SK-N-SH (cell line): ENCODE data around the gene LRRC58. TPM values are rescaled to one million over a fixed set of nuclear protein-coding genes. Genes with fewer than 3 reads are reported as not detected.

Experiments used
- CTCF ChIA-PET: fragments of 300-600, 350-600 bp; formaldehyde crosslinking; extraction: SDS; loops from one replicate; lab custom pipeline; 2021; lab: Yijun Ruan, JAX
- POLR2A ChIA-PET: fragments of 350-600 bp; sonication (Branson Sonifier 250); formaldehyde crosslinking; extraction: SDS; loops from one replicate; lab custom pipeline; 2020; ENCODE audit warnings: antibody characterized with exemption, inconsistent platforms; lab: Yijun Ruan, JAX
- DNase-seq: peaks from one replicate; pipeline ENCODE4 v3.0.0; 2012
- H2AFZ ChIP-seq: fragments of 200-600 bp; sonication (generic); 2 replicates; pipeline ENCODE4 v1.8.1; 2016; ENCODE audit warnings: antibody characterized with exemption, mild to moderate bottlenecking, low read depth
- H3F3A ChIP-seq: fragments of 200-600 bp; sonication (generic); replicated peaks from 2 replicates; pipeline ENCODE3; 2016; ENCODE audit warnings: antibody characterized with exemption, mild to moderate bottlenecking; ENCODE audit not compliant: insufficient read depth
- H3K27ac ChIP-seq, 2 experiments: fragments of 200-500 bp in 1 of 2; fragments of 200-600 bp in 1 of 2; sonication (Bioruptor generic) in 1 of 2; sonication (generic), shearing (Covaris generic) in 1 of 2; 2 replicates each; pipeline versions ENCODE4 v1.5.1 to v1.6.1; 2014 to 2016; ENCODE audit warnings: low read depth in 2 of 2, inconsistent platforms in 1 of 2, low read length in 1 of 2, mild to moderate bottlenecking in 1 of 2, mixed read lengths in 1 of 2
- H3K27me3 ChIP-seq: fragments of 200-600 bp; sonication (generic), shearing (Covaris generic); 2 replicates; pipeline ENCODE4 v1.6.1; 2016; ENCODE audit warnings: mixed run types; ENCODE audit not compliant: insufficient read depth
- H3K36me3 ChIP-seq, 2 experiments: fragments of 200-500 bp in 1 of 2; fragments of 200-600 bp in 1 of 2; sonication (Bioruptor generic) in 1 of 2; sonication (generic) in 1 of 2; replicated peaks in 1 of 2; 2 replicates each; pipeline versions ENCODE3 to v1.5.1; 2014 to 2016; ENCODE audit warnings: low read length in 1 of 2, mild to moderate bottlenecking in 1 of 2; ENCODE audit not compliant: insufficient read depth in 2 of 2, control insufficient read depth in 1 of 2
- H3K4me1 ChIP-seq, 2 experiments: fragments of 200-500 bp in 1 of 2; fragments of 200-600 bp in 1 of 2; sonication (Bioruptor generic) in 1 of 2; sonication (generic), shearing (Covaris generic) in 1 of 2; 2 replicates each; pipeline versions ENCODE4 v1.5.1 to v1.6.1; 2014 to 2016; ENCODE audit warnings: low read depth in 1 of 2, low read length in 1 of 2, mixed run types in 1 of 2; ENCODE audit not compliant: insufficient read depth in 2 of 2, control insufficient read depth in 1 of 2
- H3K4me2 ChIP-seq: fragments of 200-600 bp; sonication (generic), shearing (Covaris generic); 2 replicates; pipeline ENCODE4 v1.6.1; 2017; ENCODE audit warnings: mixed run types
- H3K4me3 ChIP-seq, 2 experiments: fragments of 200-500 bp in 1 of 2; fragments of 200-600 bp in 1 of 2; sonication (Bioruptor generic) in 1 of 2; sonication (generic), shearing (Covaris generic) in 1 of 2; 2 replicates each; pipeline versions ENCODE4 v1.5.1 to v1.8.1; 2014 to 2016; ENCODE audit warnings: low read depth in 2 of 2, inconsistent platforms in 1 of 2, low read length in 1 of 2, mild to moderate bottlenecking in 1 of 2, mixed read lengths in 1 of 2, moderate library complexity in 1 of 2
- H3K79me2 ChIP-seq: fragments of 200-600 bp; sonication (generic); 2 replicates; pipeline ENCODE4 v1.8.1; 2017; ENCODE audit warnings: mild to moderate bottlenecking; ENCODE audit not compliant: insufficient read depth
- H3K9ac ChIP-seq: fragments of 200-600 bp; sonication (generic); 2 replicates; pipeline ENCODE4 v1.6.1; 2017; ENCODE audit warnings: mixed run types
- H3K9me2 ChIP-seq: fragments of 200-600 bp; sonication (generic); 2 replicates; pipeline ENCODE4 v1.6.1; 2017; ENCODE audit warnings: mixed run types
- H3K9me3 ChIP-seq: fragments of 200-600 bp; sonication (generic); 2 replicates; pipeline ENCODE4 v1.6.1; 2017; ENCODE audit warnings: mixed run types, mild to moderate bottlenecking, moderate library complexity
- H4K20me1 ChIP-seq: fragments of 200-600 bp; sonication (generic); 2 replicates; pipeline ENCODE4 v1.6.1; 2017; ENCODE audit warnings: mild to moderate bottlenecking, mixed run types; ENCODE audit not compliant: insufficient read depth
- CHD2 ChIP-seq: fragments of 150-350 bp; IDR thresholded peaks from 2 replicates; pipeline ENCODE4 v1.6.1; 2018; ENCODE audit warnings: low read length; ENCODE audit not compliant: partially characterized antibody
- EP300 ChIP-seq, 2 experiments: IDR thresholded peaks; 2 replicates each; pipeline versions ENCODE4 v1.4.0 to v1.6.1; 2012; ENCODE audit warnings: borderline replicate concordance in 1 of 2, low read depth in 1 of 2, low read length in 1 of 2
- FOSL2 ChIP-seq: IDR thresholded peaks from 2 replicates; pipeline ENCODE4 v1.4.0; 2012; ENCODE audit warnings: low read depth, mild to moderate bottlenecking, moderate library complexity, borderline replicate concordance
- GABPA ChIP-seq: IDR thresholded peaks from 2 replicates; pipeline ENCODE4 v1.4.0; 2012; ENCODE audit warnings: low read depth, mild to moderate bottlenecking
- MEF2A ChIP-seq: IDR thresholded peaks from 2 replicates; pipeline ENCODE4 v1.4.0; 2012; ENCODE audit warnings: low read depth, borderline replicate concordance
- MXI1 ChIP-seq: IDR thresholded peaks from 2 replicates; pipeline ENCODE4 v1.6.1; 2012; ENCODE audit warnings: mild to moderate bottlenecking, low read depth, low read length, improper control_type of control experiment
- NRF1 ChIP-seq: IDR thresholded peaks from 2 replicates; pipeline ENCODE4 v1.6.1; 2012; ENCODE audit warnings: low read depth, mild to moderate bottlenecking, low read length
- POLR2AphosphoS5 ChIP-seq: IDR thresholded peaks from 2 replicates; pipeline ENCODE4 v1.6.1; 2012; ENCODE audit warnings: low read depth, low read length
- RFX5 ChIP-seq: IDR thresholded peaks from 2 replicates; pipeline ENCODE4 v1.6.1; 2012; ENCODE audit warnings: mild to moderate bottlenecking, improper control_type of control experiment, low read length
- TCF12 ChIP-seq: IDR thresholded peaks from 2 replicates; pipeline ENCODE4 v1.4.0; 2012
- TEAD4 ChIP-seq: IDR thresholded peaks from 2 replicates; pipeline ENCODE4 v1.4.0; 2012; ENCODE audit warnings: mild to moderate bottlenecking, borderline replicate concordance; ENCODE audit not compliant: insufficient read depth
- YY1 ChIP-seq: IDR thresholded peaks from 2 replicates; pipeline ENCODE4 v1.4.0; 2012; ENCODE audit warnings: low read depth, mild to moderate bottlenecking
- whole genome bisulfite sequencing: methylation state at CpG from one replicate; pipeline ENCODE4 v1.1.6; 2017; ENCODE audit warnings: low lambda C conversion rate; 5-methylcytosine and 5-hydroxymethylcytosine counted together
- polyA plus RNA-seq, 3 experiments: library from polyadenylated mRNA; depleted of rRNA; stranded (reverse); fragments of >200 nt; gene quantifications; 2 replicates each; pipeline ENCODE4 v1.2.3, GENCODE V29; 2012
- TF ChIP-seq, protein P1 (sequence below): fragments of 150-350 bp; IDR thresholded peaks from 2 replicates; pipeline ENCODE4 v1.6.1; 2016; ENCODE audit warnings: mild to moderate bottlenecking, low read depth, low read length
- TF ChIP-seq, protein P2 (sequence below): IDR thresholded peaks from 2 replicates; pipeline ENCODE4 v1.4.0; 2012; ENCODE audit warnings: low read depth
- TF ChIP-seq, protein P3 (sequence below): fragments of 200-600 bp; sonication (generic); IDR thresholded peaks from 2 replicates; pipeline ENCODE4 v1.6.1; 2017; ENCODE audit warnings: antibody characterized with exemption, mild to moderate bottlenecking, moderate library complexity

LRRC58 gene
- polyA plus RNA-seq, 1 of the 3 experiments (the other 2 are of a cell fraction) = 5.8 TPM

DNA sequence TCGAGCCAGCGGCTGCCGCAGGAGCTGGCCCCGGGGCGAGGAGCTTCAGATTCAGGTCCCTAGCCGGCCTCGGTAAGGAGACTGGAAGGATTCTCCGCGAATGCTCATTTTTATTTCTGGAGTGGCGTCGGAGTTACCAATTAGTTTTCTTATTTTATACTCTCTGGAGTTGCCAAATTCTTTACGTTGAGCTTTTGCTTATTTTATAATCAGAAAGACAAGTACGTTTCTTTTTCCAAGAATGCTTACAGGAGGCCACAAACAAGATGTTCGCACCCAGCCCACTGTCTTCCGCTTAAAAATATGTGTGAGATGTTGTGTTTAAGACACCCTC is 63.7 kb downstream of the LRRC58 start:
- no peaks in the 10 kb centered on the region for H3K9me3 ChIP-seq
- no peaks in the 10 kb centered on the region for H3K79me2 ChIP-seq
- WGBS = 77% methylated on average over 12 of the region's 15 CpGs
- H2AFZ ChIP-seq = peak overlapping the region; percentile 78; the same call in 1 of the 2 replicates
- peak overlapping the region; percentile 47 to 56; a peak in 3 of 4 replicates for H3K4me3 ChIP-seq
- H3K27ac ChIP-seq = no peak overlapping the region
- DNase-seq = no peak
- no peaks in the 10 kb centered on the region for H3K9me2 ChIP-seq
- no peaks in the 10 kb centered on the region for H3F3A ChIP-seq
- peak overlapping the region; percentile 70 for H3K4me2 ChIP-seq
- no peak overlapping the region for H3K9ac ChIP-seq
- H3K36me3 ChIP-seq = no peaks in the 10 kb centered on the region
- peaks cover 0 to 8% of the 10 kb centered on the region in 2 experiments; a peak in 1 of 4 replicates for H3K4me1 ChIP-seq
- ChIA-PET CTCF (interaction anchor here (0.7 to 1.4 kb wide), 4 partner anchors 14 to 394 kb away, joined by 3 read pairs; no protein-coding TSS in a partner anchor), POLR2A (no interaction called here)
- no peaks in the 10 kb centered on the region for H3K27me3 ChIP-seq
- TF ChIP-seq TEAD4 (no peak), NRF1 (no peak), EP300 (IDR thresholded peaks at IDR 0.05; ENCODE audit: borderline replicate concordance in 1 of 2, low read depth in 1 of 2, low read length in 1 of 2) (no peak), MXI1 (no peak), POLR2AphosphoS5 (no peak), YY1 (no peak), RFX5 (no peak), FOSL2 (no peak), TCF12 (no peak), GABPA (no peak), CHD2 (no peak), MEF2A (no peak)
- TF ChIP-seq, protein P1, sequence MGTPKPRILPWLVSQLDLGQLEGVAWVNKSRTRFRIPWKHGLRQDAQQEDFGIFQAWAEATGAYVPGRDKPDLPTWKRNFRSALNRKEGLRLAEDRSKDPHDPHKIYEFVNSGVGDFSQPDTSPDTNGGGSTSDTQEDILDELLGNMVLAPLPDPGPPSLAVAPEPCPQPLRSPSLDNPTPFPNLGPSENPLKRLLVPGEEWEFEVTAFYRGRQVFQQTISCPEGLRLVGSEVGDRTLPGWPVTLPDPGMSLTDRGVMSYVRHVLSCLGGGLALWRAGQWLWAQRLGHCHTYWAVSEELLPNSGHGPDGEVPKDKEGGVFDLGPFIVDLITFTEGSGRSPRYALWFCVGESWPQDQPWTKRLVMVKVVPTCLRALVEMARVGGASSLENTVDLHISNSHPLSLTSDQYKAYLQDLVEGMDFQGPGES = no peak
- TF ChIP-seq, protein P2, sequence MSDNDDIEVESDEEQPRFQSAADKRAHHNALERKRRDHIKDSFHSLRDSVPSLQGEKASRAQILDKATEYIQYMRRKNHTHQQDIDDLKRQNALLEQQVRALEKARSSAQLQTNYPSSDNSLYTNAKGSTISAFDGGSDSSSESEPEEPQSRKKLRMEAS = no peak
- TF ChIP-seq, protein P3, sequence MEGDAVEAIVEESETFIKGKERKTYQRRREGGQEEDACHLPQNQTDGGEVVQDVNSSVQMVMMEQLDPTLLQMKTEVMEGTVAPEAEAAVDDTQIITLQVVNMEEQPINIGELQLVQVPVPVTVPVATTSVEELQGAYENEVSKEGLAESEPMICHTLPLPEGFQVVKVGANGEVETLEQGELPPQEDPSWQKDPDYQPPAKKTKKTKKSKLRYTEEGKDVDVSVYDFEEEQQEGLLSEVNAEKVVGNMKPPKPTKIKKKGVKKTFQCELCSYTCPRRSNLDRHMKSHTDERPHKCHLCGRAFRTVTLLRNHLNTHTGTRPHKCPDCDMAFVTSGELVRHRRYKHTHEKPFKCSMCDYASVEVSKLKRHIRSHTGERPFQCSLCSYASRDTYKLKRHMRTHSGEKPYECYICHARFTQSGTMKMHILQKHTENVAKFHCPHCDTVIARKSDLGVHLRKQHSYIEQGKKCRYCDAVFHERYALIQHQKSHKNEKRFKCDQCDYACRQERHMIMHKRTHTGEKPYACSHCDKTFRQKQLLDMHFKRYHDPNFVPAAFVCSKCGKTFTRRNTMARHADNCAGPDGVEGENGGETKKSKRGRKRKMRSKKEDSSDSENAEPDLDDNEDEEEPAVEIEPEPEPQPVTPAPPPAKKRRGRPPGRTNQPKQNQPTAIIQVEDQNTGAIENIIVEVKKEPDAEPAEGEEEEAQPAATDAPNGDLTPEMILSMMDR = no peak
- no peaks in the 10 kb centered on the region for H4K20me1 ChIP-seq
